Fibroblast of skin of abdomen (primary cell): Measurements from ENCODE around the gene OBSCN.

Experiments used
- DNase-seq: peaks from one replicate; pipeline ENCODE4 v3.0.0-alpha.2; 2013

The OBSCN gene

DNA sequence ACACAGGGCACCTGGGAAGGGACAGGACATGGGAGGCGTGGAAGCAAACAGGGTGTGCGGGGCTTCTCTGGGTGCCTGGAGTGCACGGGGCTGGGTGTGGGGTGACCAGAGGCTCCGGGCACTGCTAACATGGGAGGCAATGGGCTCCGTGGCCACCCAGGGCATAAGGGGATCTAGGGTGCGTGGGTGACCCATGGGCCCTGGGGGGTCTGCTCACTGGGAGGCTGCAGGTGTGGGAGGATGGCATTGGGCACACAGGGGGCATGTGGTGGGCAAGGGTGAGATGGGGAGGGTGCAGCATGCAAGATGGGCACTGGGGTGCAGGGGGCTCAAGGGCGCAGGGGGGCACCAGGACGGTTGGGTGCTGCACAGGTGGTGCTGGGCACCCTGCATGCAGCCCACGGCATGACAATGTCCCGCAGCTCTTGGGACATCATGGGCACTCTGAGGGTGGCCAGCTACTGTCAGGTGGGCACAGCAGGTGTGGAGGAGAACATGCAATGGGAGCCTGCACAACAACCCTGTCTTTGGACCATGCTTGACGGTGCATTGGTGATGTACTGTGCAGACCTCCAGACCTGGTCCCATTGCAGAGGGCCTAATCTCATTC lies 183.7 kb downstream of the OBSCN start:
- no peak for DNase-seq

DNA sequence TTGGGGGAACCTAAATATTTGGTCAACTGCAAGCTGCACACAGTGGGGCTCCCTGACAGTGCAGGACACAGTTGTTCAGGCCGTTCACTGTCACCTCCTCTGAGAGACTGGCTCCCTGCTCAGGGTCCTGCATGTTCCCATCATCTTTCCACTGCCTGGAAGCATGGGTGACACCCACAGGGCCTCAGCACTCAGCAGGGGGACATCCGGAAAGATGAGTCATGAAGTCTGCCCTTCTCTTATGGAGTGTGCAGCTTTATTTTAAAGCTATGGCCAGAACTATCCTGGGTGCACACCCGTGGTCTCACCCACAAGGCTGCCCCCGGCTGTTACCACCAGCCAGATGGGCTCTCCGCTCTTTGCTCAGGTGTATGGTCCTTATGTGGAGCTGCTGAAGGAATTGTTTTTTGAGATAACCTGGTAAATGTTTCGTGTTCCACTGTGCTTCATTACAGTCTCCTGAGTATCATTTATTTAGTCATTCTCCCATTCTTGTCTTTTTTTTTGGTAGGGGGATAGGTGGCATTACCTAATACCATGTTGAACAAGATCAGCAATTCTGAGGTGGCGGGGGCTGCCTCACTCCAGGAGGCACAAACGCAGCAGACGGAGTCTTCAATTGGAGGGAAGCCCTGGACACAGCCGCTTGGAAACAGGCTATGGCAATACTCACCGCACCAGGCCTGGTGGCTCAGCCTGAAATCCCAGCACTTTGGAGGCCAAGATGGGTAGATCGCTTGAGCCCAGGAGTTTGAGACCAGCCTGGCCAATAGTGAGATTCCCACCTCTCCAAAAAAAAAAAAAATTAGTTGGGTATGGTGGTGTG lies 184.5 kb downstream of the OBSCN start:
- DNase-seq = no peak

DNA sequence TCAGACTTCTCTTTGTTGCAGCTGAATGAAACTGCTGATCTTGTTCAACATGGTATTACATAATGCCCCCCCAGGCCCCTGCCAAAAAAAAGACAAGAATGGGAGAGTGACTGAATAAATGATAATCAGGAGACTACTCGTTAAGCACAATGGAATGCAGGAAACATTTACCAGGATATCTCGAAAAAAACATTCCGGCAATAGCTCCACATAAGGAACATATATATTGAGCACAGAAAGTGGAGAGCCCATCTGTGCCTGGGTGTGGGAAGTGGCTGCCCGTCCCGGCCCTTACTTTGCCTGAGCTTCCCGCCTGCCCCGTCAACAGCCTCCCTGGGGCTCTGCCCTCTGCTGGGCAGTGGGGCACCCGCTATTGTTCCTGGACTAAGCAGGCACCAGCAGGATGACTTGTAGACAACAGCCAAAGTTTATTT lies 185.4 kb downstream of the OBSCN start:
- DNase-seq = peak; percentile 78

DNA sequence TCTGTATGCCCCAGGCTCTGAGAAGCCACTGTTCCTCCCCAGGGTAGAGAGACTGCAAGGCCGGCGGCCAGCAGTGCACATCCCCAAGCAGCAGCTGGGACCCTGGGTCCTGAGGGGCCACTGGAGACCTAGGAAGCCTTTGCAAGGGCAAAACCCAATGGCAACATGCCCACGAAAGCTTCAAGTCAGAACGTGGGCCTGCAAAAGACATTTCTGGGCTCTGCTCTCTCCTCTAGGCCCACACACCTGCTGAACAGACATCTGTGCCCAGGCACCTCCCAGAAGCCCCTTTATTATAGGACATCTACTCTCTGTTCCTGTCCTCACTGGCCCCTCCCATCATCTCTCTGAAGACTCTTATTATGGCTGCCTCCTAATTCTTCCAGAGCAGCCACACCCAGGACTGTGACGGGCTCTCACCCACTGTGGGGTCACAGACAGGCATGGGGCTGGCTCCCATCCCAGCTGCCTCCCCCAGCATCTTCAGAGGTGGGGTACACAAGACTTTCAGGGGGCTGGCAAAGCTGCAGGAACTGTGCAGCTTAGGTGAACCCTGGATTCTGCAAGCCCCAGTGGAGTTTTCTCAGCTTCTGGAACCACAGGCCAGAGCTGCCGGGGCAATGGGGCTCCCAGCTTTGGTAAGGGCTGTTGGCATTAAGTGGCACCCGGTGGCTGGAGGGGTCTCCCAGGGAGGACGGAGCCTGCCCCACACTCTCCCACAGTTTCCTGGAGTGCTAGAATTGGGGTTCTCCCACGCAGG lies 186.1 kb downstream of the OBSCN start:
- DNase-seq = no peak

DNA sequence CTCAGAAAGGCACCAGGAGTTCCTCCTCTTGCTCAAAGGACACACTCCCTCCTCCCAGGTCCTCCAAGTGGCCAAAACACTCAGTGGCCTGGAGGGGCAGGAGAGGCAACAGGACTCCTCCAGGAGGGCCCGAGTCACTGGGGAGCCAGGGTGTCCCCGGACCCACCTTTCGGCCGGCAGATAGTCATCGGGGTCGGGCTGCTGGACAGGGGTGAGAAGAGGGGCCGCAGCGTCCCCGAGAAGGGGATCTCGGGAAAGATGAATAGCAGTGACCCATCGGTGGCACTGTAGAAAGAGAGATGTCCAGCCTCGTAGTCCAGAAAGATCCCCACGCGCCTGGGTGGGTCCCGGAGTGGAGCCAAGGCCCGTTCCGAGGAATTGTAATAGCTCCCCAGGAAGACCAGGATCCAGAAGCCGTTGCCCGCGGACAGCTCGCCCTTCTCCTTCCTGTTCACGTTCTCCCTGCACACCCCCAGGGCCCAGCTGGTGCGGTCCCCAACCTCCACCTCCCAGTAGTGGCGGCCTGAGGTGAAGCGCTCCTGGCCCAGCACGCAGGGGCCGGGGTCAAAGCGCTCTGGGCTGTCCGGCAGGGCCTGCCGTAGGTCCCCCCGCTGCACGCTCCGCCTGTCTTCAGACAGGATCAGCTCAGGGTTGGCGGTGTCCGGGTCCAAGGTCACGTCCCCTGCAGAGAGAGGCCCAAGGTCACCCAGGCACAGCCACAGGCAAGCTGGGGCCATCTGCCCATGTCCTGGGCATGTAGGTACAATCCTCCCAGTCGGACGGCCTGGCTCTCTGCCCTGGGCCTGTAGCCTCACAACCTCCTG lies 186.9 kb downstream of the OBSCN start:
- DNase-seq = no peak

DNA sequence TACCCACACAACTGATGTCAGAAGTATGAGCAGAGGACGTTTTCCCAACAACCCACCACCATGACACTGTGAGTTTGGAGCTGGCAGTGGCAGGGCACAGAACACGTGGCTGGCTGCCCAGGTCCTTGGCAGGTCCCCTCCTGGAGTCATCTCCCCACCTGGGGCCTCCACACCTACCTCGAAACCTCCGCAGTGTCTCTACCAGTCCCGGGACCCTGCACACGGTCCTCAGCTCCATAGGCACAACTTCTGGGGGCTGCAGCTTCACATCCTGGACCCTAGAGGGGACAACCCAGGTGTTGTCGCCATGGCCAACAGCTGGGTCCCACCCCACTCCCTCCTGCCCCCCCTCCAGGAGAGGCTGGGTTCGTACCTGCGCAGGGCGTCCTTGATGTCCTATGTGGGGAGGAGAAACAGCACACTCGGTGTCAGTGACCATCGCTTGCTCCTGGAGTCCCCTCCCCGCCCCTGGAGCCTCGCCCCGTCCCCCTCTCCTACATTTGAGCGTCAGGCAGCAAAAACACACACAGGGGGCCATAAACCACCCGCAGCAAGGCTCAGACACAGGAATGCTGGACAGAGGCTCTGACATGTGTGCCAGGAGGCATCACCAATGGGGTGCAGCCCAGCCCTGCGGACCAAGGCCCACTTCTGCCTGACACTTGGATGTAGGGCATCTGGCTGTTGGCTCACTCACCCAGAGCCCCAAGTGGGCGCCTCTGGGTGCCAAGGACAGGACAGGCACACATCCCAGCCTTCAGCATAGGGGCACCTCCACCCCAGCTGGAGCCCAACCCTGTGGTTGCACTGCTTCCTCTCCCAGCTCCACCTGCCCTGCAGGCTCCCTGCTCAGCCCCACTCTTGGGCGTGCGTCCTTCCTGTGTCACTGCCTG lies 189.2 kb downstream of the OBSCN start:
- no peak for DNase-seq

DNA sequence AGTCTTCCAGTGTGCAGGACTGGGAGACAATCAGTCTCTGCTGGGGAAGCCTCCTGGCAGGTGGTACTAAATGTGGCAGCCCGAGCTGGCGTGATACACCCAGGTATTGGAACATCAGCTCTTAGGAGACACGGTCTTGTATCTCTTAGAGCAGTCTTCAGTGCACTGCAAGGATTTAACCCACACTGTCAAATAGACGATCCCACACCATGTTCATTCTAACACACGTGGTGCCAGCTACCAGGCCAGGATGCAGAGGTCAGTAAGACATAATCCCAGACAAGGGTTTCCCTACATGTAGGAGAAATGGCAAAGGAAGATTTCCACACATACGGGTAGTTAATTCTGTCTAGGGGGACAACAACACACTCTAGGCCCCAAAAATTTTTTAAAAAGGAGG lies 190.1 kb downstream of the OBSCN start:
- DNase-seq = no peak

DNA sequence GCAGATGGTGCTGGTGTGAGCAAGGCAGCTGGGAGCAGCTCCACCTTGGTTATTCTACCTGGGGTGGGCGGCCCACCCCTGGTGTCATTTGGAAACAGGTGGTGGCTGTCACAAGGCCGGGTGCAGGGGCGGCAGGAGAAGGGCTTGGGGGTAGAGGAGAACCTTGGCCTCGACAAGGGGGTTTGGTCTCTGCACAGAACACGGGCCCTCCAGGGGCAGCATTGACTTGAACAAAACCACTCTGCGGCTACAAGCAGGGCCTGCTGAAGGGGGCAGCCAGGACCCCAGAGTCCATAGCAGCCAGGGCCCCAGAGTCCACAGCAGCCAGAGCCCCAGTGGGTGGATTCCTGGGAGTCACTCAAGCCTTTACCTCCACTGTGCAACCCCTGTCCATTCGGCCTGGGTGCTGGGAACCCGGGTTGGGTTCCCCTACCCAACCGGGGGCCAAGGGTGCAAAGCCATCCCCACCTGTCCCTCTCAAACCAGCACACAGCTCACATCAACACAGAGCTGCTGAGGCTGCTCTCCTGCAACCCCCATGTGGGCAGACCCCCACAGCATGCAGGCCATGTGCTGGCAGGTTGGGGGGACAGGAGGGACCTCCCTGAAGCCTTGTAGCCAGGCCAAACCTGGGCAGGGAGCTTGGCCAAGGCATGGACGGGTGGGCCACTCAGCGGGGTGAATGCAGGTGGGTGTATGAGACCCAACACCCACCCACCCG lies 191.1 kb downstream of the OBSCN start:
- no peak for DNase-seq

DNA sequence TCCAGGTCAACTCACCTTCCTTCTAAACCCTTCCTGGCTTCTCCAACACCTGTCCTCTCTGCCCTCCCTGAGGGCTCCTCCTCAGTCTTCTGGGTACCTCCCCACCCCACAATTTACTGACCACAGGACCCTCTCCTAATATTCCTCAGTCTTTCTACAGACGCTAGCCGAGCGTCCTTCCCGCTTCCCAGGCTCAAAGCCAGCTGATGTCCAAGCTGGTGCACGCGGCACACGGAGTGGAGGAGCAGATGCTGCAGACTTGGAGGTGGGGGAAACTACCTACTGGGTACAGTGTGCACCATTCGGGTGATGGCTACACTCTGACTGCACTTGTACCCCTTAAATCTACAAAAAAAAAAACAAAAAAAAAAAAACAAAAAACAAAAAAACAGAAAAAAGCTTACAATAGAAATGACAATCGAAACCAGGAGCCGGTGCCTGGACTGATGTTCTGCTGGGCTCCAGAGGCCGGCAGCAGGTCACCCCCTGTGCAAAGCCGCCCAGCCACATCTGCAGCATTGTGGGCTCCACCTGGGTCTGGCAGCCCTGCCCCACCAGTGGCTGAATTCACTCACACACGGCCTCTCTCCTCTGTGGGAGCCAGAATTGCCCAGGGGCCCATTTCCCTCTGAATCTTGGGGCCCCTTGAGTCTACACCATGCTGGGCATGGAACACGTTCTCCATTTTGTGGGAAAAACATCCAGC lies 191.8 kb downstream of the OBSCN start:
- no peak for DNase-seq

DNA sequence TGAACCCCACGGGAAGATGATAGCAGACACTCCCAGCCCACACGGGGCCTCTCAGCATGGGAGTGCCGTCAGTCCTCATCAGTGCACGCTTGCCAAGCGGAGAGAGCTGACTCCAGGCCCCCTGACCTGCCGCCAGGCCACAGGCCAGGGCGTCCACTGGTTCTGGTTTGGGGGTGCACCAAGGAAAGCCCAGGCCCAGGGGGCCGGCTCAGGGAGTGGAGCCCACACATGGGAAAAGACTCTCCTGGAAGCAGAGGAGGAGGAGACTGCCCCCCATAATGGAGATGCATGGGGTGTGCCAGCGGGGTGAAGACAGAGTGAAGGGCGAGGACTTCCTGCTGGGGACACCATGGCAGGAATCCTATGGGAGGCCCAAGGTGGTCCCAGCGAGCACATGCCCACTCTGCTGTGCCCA lies 192.4 kb downstream of the OBSCN start:
- no peak for DNase-seq

DNA sequence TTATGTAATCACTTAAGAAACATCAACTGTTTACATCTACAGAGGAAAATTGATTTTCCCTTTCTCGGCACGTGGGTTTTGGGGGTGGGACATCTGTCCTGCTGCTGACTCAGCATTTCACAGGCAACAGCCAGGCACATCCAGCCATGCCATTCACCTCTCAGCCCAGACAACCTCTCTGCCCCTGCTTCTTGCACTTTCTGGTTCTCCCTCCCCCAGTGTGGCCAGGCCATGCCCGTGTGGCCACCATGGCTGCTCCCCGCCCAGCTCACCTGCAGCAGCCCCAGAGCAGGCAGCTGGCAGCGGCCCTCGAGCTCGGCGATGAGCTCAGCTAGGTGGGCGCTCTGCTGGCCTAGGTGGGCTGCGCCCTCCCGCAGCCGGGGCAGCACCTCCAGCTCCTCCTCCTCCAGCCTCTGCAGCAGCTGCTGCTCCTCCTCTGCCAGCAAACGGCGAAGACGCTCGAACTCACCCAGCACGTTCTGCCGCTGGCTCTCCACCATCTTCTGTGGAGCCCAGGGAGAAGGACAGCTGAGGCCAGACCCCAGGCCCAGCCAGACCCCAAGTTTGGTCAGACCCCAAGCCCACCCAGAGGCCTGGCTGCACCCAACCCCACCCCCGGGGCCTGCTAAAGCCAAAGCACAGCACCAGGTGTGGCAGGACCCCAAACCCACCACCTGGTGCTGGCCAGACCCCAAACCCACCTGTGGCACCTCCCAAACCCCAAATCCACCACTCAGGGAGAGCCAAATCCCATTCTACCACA lies 193.0 kb downstream of the OBSCN start:
- DNase-seq = no peak

DNA sequence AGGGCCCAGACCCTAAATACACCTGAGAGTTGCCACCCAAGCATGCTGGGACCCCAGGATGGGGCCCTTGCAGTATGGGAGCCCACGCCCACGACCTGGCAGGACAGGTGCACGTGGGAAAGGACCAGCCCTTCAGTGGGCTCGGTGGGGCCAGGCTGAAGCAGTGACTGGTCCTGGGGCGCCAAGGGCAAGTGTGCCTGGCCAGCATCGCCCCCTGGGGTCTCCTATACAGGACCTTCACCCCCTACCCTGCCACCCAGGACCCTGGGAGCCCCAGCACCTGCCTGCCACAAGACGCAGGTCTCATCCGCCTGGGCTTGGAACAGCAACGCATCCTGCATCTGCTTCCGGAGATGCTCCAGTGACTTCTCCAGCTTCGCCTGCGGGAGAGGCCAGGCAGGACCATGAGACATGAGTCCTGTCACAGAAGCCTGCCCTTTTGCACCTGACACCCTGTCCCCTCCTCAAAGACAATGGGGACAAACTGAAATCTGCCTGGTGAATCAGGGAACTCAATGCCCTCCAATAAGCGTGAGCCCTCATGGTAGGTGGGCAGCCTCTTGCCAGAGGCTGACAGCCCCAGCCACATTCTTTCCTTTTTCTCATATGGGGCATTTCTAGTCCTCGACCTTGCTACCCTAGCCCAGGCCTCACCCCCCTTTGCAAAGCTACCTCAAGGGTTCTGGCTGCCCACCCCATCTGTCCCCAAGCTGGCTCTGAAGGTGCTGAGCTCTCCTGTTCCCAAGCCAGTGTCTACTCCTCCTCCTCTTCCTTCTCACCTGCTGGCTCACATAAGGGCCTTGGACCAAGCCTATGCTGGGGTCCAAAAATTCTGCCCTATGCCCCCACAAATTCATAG lies 194.2 kb downstream of the OBSCN start:
- DNase-seq = no peak

DNA sequence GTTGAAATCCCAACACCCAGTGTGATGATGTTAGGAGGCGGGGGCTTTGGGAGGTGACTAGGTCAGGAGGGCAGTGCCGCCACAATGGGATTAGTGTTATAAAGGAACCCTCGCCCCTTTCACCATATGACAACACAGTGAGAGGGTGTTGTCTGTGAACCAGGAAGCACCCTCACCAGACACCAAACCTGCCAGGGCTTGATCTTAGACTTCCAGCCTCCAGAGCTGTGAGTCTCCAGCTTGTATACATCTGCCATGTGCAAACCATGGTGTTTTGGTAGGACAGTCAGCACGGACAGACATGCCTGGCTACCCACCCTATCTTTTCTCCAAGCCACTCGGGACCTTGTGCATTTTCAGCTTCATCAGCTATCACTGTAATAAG lies 194.8 kb downstream of the OBSCN start:
- DNase-seq = no peak

DNA sequence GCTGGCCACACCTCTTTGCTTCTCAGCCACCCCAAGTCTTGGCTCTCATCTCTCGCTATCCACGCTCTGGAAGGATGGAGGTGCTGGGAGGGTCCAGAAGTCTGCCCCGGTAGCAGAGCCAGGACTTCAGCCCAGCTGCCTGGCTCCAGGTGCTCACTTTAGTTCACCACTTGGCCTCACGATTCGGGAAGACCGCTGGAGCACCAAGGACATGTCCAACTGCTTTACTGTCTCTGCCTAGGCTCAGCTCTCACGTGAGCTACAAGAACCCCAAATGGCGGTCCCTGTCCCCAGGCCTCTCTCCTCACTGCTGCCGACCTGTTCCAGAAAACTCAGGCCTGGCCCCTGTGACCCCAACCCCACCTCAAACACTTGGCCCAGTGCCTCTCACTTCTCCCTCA lies 195.4 kb downstream of the OBSCN start:
- no peak for DNase-seq

DNA sequence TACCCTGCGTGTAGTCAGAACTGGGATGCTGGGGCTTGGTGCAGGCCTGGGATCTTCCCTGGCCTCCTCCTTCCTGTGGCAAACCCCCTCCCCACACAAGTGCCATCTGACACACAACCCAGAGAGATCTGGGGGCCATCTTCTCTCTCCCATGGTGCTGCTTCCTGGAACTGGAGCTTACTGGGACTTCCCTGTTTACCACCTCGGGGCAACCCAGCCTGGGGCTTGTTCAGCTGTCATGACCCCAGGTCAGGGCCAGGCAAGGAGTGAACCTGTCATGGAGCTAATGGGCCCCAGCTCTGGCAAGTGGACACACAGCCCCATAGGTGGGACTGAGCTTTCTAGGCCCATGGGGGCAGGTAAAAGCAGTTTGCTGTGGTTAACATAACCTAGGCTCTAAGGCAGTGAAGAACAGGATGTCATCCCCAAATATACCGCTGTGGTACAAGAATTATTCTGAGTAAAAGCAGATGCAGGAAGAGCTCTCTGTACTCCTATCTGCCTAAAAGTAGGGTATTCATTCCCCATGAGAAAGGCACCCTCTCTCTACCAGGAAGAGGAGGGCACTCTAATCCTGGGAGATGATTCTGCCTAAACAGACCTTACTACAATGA lies 196.4 kb downstream of the OBSCN start:
- no peak for DNase-seq

DNA sequence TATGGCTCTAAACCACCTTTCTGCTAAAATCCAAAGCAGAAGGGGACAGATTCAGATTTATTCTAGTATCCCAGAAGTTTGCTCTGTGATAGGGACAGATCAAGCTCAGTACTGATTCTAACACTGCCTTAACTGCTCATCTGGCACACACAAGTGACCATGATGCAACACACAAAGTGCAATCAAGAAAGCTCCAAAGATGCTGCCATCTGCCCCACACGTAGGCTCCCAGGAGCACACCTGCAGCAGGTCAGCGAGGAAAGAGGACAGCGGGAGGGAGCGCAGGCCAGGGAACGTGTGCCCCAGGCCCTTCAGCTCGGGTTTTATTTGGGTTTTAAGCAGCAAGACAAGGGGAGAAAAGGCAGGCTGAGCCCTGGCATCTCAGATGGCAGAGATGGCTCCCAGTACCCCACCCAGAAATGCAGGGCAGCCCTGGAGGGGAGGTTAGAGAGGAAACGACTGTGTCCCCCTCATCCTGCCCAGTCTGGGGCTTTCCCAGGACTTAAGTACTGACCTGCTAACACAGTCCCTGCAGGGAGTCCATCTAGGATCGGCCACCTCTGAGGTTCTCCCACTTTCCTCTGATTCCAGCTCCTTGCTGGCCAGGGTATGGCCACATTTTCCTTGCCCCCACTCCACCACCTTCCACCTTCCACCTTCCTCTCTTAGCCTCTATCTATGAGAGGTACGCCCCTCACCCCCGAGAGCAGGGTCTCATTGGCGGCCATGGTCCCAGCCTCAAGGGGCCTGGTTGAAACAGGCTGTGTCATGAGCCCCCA lies 197.5 kb downstream of the OBSCN start:
- no peak for DNase-seq

DNA sequence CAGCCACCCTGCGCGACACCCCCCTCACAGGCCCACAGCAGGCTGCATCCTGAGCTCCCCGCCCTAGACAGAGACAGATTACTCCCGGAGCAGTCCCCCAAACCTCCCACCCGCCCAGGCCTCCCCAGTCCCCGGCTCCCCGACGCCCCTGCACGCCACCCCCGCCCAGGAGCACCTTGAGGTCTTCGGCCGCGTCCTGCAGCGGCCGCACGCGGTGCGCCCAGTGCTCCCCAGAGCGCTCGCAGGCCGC lies 198.1 kb downstream of the OBSCN start:
- DNase-seq = no peak
